ENCODE measurements around the gene KCND3. TPM values are rescaled to one million over a fixed set of nuclear protein-coding genes. Genes with fewer than 3 reads are reported as not detected.

KCND3 gene
- polyA plus RNA-seq, 1 donor from 2014 or later: 7.8 TPM

GRCh38 chr1:112011202-112011601 lies 21.7 kb upstream of the KCND3 start:
- Histone ChIP-seq H3K4me2 (ENCODE audit: low read length) (no peak overlapping the region), H3K4me3 (ENCODE audit: low read length) (no peak overlapping the region)
- TF ChIP-seq TAF1 (IDR thresholded peaks at IDR 0.05; ENCODE audit: low read depth) (no peak), RAD21 (conservative IDR thresholded peaks at IDR 0.05) (no peak), MXI1 (conservative IDR thresholded peaks at IDR 0.05; ENCODE audit: poor library complexity, severe bottlenecking) (no peak), EZH2 (IDR thresholded peaks at IDR 0.05; ENCODE audit: borderline replicate concordance, insufficient read depth, low read length, poor library complexity, severe bottlenecking) (no peak), EP300 (conservative IDR thresholded peaks at IDR 0.05; ENCODE audit: poor library complexity, severe bottlenecking) (no peak), REST (IDR thresholded peaks at IDR 0.05; ENCODE audit: borderline replicate concordance) (no peak), SMC3 (conservative IDR thresholded peaks at IDR 0.05; ENCODE audit: poor library complexity) (no peak), POLR2AphosphoS5 (IDR thresholded peaks at IDR 0.05) (no peak)
- TF ChIP-seq, protein P1, sequence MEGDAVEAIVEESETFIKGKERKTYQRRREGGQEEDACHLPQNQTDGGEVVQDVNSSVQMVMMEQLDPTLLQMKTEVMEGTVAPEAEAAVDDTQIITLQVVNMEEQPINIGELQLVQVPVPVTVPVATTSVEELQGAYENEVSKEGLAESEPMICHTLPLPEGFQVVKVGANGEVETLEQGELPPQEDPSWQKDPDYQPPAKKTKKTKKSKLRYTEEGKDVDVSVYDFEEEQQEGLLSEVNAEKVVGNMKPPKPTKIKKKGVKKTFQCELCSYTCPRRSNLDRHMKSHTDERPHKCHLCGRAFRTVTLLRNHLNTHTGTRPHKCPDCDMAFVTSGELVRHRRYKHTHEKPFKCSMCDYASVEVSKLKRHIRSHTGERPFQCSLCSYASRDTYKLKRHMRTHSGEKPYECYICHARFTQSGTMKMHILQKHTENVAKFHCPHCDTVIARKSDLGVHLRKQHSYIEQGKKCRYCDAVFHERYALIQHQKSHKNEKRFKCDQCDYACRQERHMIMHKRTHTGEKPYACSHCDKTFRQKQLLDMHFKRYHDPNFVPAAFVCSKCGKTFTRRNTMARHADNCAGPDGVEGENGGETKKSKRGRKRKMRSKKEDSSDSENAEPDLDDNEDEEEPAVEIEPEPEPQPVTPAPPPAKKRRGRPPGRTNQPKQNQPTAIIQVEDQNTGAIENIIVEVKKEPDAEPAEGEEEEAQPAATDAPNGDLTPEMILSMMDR (IDR thresholded peaks at IDR 0.05; ENCODE audit: poor library complexity, severe bottlenecking): no peak

DNA sequence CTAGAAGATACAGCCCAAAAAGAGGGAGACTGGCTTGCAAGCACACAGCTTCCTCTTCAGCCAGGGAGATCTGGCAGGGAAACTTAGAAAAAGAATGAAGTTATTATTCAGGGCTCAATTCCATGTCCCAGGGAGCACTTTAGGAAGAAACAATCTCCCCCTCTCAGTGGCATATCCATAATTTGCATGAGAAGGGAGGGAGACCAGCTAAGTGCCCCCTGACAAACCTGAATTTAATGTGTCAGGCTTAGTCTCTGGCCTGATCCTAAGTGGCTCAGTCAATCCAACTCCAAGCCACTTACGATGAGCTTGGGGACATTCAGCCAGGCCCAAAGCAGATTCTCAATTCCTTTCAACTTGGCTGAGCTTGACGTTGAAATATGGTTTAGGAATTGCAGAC lies 17.7 kb upstream of the KCND3 start:
- no peak overlapping the region for H3K4me2 ChIP-seq (ENCODE audit: low read length)
- no peaks in the 10 kb centered on the region for H3K36me3 ChIP-seq (ENCODE audit: insufficient read depth, low read length)

More at GRCh38 chr1:112011202-112011601, 21.7 kb upstream of the KCND3 start:
- Histone ChIP-seq H3F3A (ENCODE audit: insufficient read depth, low read length, poor library complexity, severe bottlenecking) (no peaks in the 10 kb centered on the region), H3K27ac (ENCODE audit: low read length) (no peak overlapping the region), H4K20me1 (ENCODE audit: insufficient read depth) (no peaks in the 10 kb centered on the region), H2AFZ (ENCODE audit: low read depth, low read length) (no peak overlapping the region), H3K79me2 (replicated peaks; ENCODE audit: insufficient read depth, low read length) (no peaks in the 10 kb centered on the region), H3K27me3 (ENCODE audit: insufficient read depth, low read depth, low read length) (no peaks in the 10 kb centered on the region), H3K9ac (ENCODE audit: low read length) (no peak overlapping the region), H3K9me3 (ENCODE audit: low read length) (no peaks in the 10 kb centered on the region), H3K9me2 (ENCODE audit: insufficient read depth, low read length) (no peaks in the 10 kb centered on the region), H3K36me3 (ENCODE audit: insufficient read depth, low read length) (no peaks in the 10 kb centered on the region)

More for the DNA sequence above, 17.7 kb upstream of the KCND3 start:
- no peaks in the 10 kb centered on the region for H3K27me3 ChIP-seq (ENCODE audit: insufficient read depth, low read depth, low read length)
- H2AFZ ChIP-seq (ENCODE audit: low read depth, low read length): no peak overlapping the region
- no peaks in the 10 kb centered on the region for H3F3A ChIP-seq (ENCODE audit: insufficient read depth, low read length, poor library complexity, severe bottlenecking)
- no peak overlapping the region for H3K9ac ChIP-seq (ENCODE audit: low read length)
- H3K9me2 ChIP-seq (ENCODE audit: insufficient read depth, low read length): no peaks in the 10 kb centered on the region
- H3K4me3 ChIP-seq (ENCODE audit: low read length): no peak overlapping the region
- TF ChIP-seq MXI1 (conservative IDR thresholded peaks at IDR 0.05; ENCODE audit: poor library complexity, severe bottlenecking): no peak
- no peak for TF ChIP-seq POLR2AphosphoS5 (IDR thresholded peaks at IDR 0.05)
- TF ChIP-seq SMC3 (conservative IDR thresholded peaks at IDR 0.05; ENCODE audit: poor library complexity): no peak
- no peak for TF ChIP-seq TAF1 (IDR thresholded peaks at IDR 0.05; ENCODE audit: low read depth)
- no peak for TF ChIP-seq RAD21 (conservative IDR thresholded peaks at IDR 0.05)
- TF ChIP-seq EZH2 (IDR thresholded peaks at IDR 0.05; ENCODE audit: borderline replicate concordance, insufficient read depth, low read length, poor library complexity, severe bottlenecking): no peak
- no peak for TF ChIP-seq EP300 (conservative IDR thresholded peaks at IDR 0.05; ENCODE audit: poor library complexity, severe bottlenecking)
- TF ChIP-seq, protein P1 (IDR thresholded peaks at IDR 0.05; ENCODE audit: poor library complexity, severe bottlenecking): no peak
- H3K9me3 ChIP-seq (ENCODE audit: low read length): no peaks in the 10 kb centered on the region
- H3K27ac ChIP-seq (ENCODE audit: low read length): no peak overlapping the region
- H3K79me2 ChIP-seq (replicated peaks; ENCODE audit: insufficient read depth, low read length): no peaks in the 10 kb centered on the region
- H4K20me1 ChIP-seq (ENCODE audit: insufficient read depth): no peaks in the 10 kb centered on the region
